Ascending aorta (tissue), 2 donors: ENCODE results near the gene NLK. TPM values are rescaled to one million over a fixed set of nuclear protein-coding genes. Genes with fewer than 3 reads are reported as not detected.

ENCODE experiments used
- DNase-seq, 2 donors: peaks; one replicate each; pipeline ENCODE4 v3.0.0-alpha.2; 2019; ENCODE audit warnings: low spot score in 2 of 2
- H3K27ac ChIP-seq, 2 donors: fragments of 200-600 bp; sonication (generic); one replicate each; pipeline ENCODE4 v1.5.1; 2016 to 2017; ENCODE audit warnings: mild to moderate bottlenecking in 1 of 2
- H3K27me3 ChIP-seq: fragments of 200-600 bp; sonication (generic); one replicate; pipeline ENCODE4 v1.5.1; 2017
- H3K36me3 ChIP-seq, 2 donors: fragments of 200-600 bp; sonication (generic); one replicate each; pipeline ENCODE4 v1.5.1; 2016
- H3K4me1 ChIP-seq, 2 donors: fragments of 200-600 bp; sonication (generic); one replicate each; pipeline ENCODE4 v1.5.1; 2016 to 2017; ENCODE audit warnings: mild to moderate bottlenecking in 1 of 2
- H3K4me3 ChIP-seq, 2 donors: fragments of 200-600 bp; sonication (generic); one replicate each; pipeline ENCODE4 v1.5.1; 2016 to 2017; ENCODE audit warnings: mild to moderate bottlenecking in 1 of 2
- H3K9me3 ChIP-seq, 2 donors: fragments of 200-600 bp; sonication (generic); one replicate each; pipeline ENCODE4 v1.5.1; 2016
- CTCF ChIP-seq, 3 experiments: fragments of 200-600 bp in 2 of 3; fragments of 450-650 bp in 1 of 3; sonication (generic) in 2 of 3; IDR thresholded peaks; one replicate each; pipeline ENCODE4 v1.5.1; 2016 to 2019; ENCODE audit warnings: antibody characterized with exemption in 3 of 3, mild to moderate bottlenecking in 1 of 3, moderate library complexity in 1 of 3
- intact Hi-C: fragments of 100-400 bp; cut with DNase I; formaldehyde crosslinking; loops from one replicate; pipeline ENCODE4 v1.15.1; 2023
- total RNA-seq: library from RNA; depleted of rRNA; stranded (reverse); fragments of >200 nt; gene quantifications from one replicate; pipeline ENCODE4 v1.1.0, GENCODE V29; 2016

NLK gene
- total RNA-seq, 1 donor from 2014 or later: 37.8 TPM

GRCh38 chr17:28141773-28142172 lies 99.3 kb downstream of the NLK start:
- Histone ChIP-seq H3K4me1 (no peaks in the 10 kb centered on the region), H3K27ac (no peak overlapping the region), H3K9me3 (no peaks in the 10 kb centered on the region), H3K27me3 (no peaks in the 10 kb centered on the region), H3K36me3 (peaks cover 0 to under 1% of the 10 kb centered on the region in 2 donors), H3K4me3 (no peak overlapping the region)
- intact Hi-C loops: no loop called here
- DNase-seq: no peak
- no peak for TF ChIP-seq CTCF (IDR thresholded peaks at IDR 0.05)

- Histone ChIP-seq H3K9me3 (no peaks in the 10 kb centered on the region), H3K27me3 (no peaks in the 10 kb centered on the region), H3K4me1 (no peaks in the 10 kb centered on the region), H3K27ac (no peak overlapping the region), H3K36me3 (no peaks in the 10 kb centered on the region), H3K4me3 (no peak overlapping the region)
- TF ChIP-seq CTCF (IDR thresholded peaks at IDR 0.05): no peak
- intact Hi-C loops: no loop called here
- no peak for DNase-seq
Observed at GRCh38 chr17:28142305-28142704, 99.8 kb downstream of the NLK start.

- intact Hi-C loops: no loop called here
- H3K9me3 ChIP-seq: no peaks in the 10 kb centered on the region
- no peaks in the 10 kb centered on the region for H3K36me3 ChIP-seq
- no peak overlapping the region for H3K4me3 ChIP-seq
- DNase-seq: no peak
- no peak for TF ChIP-seq CTCF (IDR thresholded peaks at IDR 0.05)
- H3K4me1 ChIP-seq: no peaks in the 10 kb centered on the region
- H3K27ac ChIP-seq: no peak overlapping the region
- no peaks in the 10 kb centered on the region for H3K27me3 ChIP-seq
Observed at GRCh38 chr17:28144019-28144418, 101.5 kb downstream of the NLK start.

- H3K4me3 ChIP-seq: no peak overlapping the region
- no peaks in the 10 kb centered on the region for H3K9me3 ChIP-seq
- TF ChIP-seq CTCF (IDR thresholded peaks at IDR 0.05): no peak
- H3K4me1 ChIP-seq: no peaks in the 10 kb centered on the region
- no peak overlapping the region for H3K27ac ChIP-seq
- no peaks in the 10 kb centered on the region for H3K27me3 ChIP-seq
- no peak for DNase-seq
- intact Hi-C loops: no loop called here
- H3K36me3 ChIP-seq: no peaks in the 10 kb centered on the region
Observed at GRCh38 chr17:28145348-28145747, 102.9 kb downstream of the NLK start.

- no peak for TF ChIP-seq CTCF (IDR thresholded peaks at IDR 0.05)
- H3K27ac ChIP-seq: no peak overlapping the region
- no peaks in the 10 kb centered on the region for H3K27me3 ChIP-seq
- no peak for DNase-seq
- no peaks in the 10 kb centered on the region for H3K9me3 ChIP-seq
- intact Hi-C loops: no loop called here
- no peak overlapping the region for H3K4me3 ChIP-seq
- no peaks in the 10 kb centered on the region for H3K36me3 ChIP-seq
- H3K4me1 ChIP-seq: no peaks in the 10 kb centered on the region
Observed at GRCh38 chr17:28147017-28147416, 104.5 kb downstream of the NLK start.

- Histone ChIP-seq H3K4me1 (no peaks in the 10 kb centered on the region), H3K27ac (no peak overlapping the region), H3K4me3 (no peak overlapping the region), H3K27me3 (no peaks in the 10 kb centered on the region), H3K9me3 (no peaks in the 10 kb centered on the region), H3K36me3 (no peaks in the 10 kb centered on the region)
- no peak for DNase-seq
- TF ChIP-seq CTCF (IDR thresholded peaks at IDR 0.05): no peak
- intact Hi-C loops: no loop called here
Observed at GRCh38 chr17:28151001-28151400, 108.5 kb downstream of the NLK start.
